Measurements from ENCODE around the gene KRT74. TPM values are rescaled to one million over a fixed set of nuclear protein-coding genes. Genes with fewer than 3 reads are reported as not detected.

Gene KRT74
- total and polyA plus RNA-seq, 10 donors = not detected

- no peaks in the 10 kb centered on the region for H3K9me3 ChIP-seq
- H3K27ac ChIP-seq = no peak overlapping the region
- 73 to 82% (median 79%) methylated on average over 7 of the region's 7 CpGs for WGBS, 5 donors
- no peaks in the 10 kb centered on the region for H3K36me3 ChIP-seq
- peaks cover 0 to 39% (median 4%) of the 10 kb centered on the region in 7 donors for H3K27me3 ChIP-seq (replicated peaks in 1 of 7)
- TF ChIP-seq POLR2A (IDR thresholded peaks at IDR 0.05) (no peak), POLR2AphosphoS5 (IDR thresholded peaks at IDR 0.05) (no peak), CTCF (IDR thresholded peaks at IDR 0.05 in 8 of 11, conservative IDR thresholded peaks at IDR 0.05 in 3 of 11) (no peak)
- H3K4me3 ChIP-seq = no peak overlapping the region
- no peak for DNase-seq
- H3K4me1 ChIP-seq = no peaks in the 10 kb centered on the region
- intact Hi-C loops (cut with DNase I; ENCODE audit: low total_unique reads) = no loop called here
Observed at GRCh38 chr12:52606581-52607218, 33.1 kb upstream of the KRT74 start.

DNA sequence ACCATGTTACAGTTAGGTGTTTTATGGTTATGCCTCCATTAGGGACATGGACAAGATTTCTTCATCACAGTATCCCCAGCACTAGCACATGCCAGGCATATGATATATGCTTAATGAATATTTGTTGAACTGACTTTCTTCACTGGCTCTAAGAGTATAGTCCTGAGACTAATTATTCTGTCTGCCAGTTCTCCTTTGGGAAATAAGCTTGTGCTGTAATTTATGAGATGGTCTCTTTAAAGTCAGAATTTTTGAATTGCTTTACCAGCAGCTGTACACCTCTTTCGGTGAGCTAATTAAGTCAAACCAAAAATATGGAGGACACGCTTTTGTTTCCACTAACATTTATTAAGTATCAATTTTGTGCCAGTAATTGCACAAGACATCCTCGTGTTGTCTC, 32.5 kb upstream of the KRT74 start:
- DNase-seq = no peak
- intact Hi-C loops (cut with DNase I; ENCODE audit: low total_unique reads) = no loop called here
- Histone ChIP-seq H3K4me1 (peaks cover 0 to 5% (median 0%) of the 10 kb centered on the region in 6 donors), H3K27ac (no peak overlapping the region), H3K27me3 (replicated peaks in 1 of 7) (peaks cover 0 to 43% (median 10%) of the 10 kb centered on the region in 7 donors), H3K36me3 (no peaks in the 10 kb centered on the region), H3K4me3 (no peak overlapping the region), H3K9me3 (no peaks in the 10 kb centered on the region)
- TF ChIP-seq POLR2AphosphoS5 (IDR thresholded peaks at IDR 0.05) (no peak), POLR2A (IDR thresholded peaks at IDR 0.05) (no peak), CTCF (IDR thresholded peaks at IDR 0.05 in 8 of 11, conservative IDR thresholded peaks at IDR 0.05 in 3 of 11) (no peak)
- WGBS, 5 donors = 63 to 91% (median 78%) methylated on average over 3 of the region's 3 CpGs

DNA sequence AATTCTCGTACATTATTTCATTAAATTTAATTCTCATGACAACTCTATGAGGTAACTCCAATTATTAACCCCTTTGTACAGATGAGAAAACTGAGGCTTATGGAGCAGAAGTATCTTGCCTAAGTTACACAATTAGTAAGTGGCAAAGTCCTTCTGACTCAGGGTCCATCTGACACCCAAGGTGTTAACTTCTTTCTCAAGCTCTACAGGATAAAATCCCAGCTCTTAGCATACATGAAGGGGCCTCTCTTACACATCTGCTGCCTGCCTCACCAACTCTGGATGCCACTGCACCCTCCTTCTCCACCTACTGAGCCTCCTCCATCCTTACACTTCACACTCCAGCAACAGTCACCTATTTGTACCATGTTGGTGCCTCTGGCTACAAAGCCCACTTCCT, 31.9 kb upstream of the KRT74 start:
- Histone ChIP-seq H3K4me3 (no peak overlapping the region), H3K9me3 (no peaks in the 10 kb centered on the region), H3K4me1 (peaks cover 0 to 6% (median 0%) of the 10 kb centered on the region in 6 donors), H3K27ac (no peak overlapping the region), H3K27me3 (replicated peaks in 1 of 7) (peaks cover 0 to 43% (median 14%) of the 10 kb centered on the region in 7 donors), H3K36me3 (no peaks in the 10 kb centered on the region)
- DNase-seq = no peak
- intact Hi-C loops (cut with DNase I; ENCODE audit: low total_unique reads) = no loop called here
- TF ChIP-seq CTCF (IDR thresholded peaks at IDR 0.05 in 8 of 11, conservative IDR thresholded peaks at IDR 0.05 in 3 of 11) (no peak), POLR2A (IDR thresholded peaks at IDR 0.05) (no peak), POLR2AphosphoS5 (IDR thresholded peaks at IDR 0.05) (no peak)
- 81 to 91% (median 90%) methylated on average over 1 of the region's 1 CpG for WGBS, 5 donors

DNA sequence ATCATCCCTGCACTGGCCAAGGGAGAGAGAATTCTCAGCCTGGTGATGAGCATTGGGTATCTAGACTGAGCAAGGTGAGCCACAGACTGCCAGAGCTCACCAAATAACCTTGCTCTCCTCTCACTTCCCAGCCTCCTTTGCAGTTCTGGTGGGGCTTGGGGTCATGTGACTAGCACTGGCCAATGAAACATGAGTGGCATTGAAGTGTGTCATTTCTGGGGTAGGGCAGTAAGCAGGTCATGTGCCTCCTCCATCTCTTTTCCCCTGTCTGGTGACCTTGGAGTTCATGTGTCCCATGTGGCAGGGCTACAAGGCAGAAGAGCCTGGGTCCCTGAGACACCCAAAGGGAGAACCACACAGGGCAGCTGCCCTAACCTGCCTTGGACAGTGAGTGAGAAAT, 31.2 kb upstream of the KRT74 start:
- DNase-seq = no peak
- peaks cover 0 to 43% (median 14%) of the 10 kb centered on the region in 7 donors for H3K27me3 ChIP-seq (replicated peaks in 1 of 7)
- H3K36me3 ChIP-seq = no peaks in the 10 kb centered on the region
- no peak overlapping the region for H3K27ac ChIP-seq
- H3K9me3 ChIP-seq = no peaks in the 10 kb centered on the region
- H3K4me1 ChIP-seq = peaks cover 0 to 6% (median 0%) of the 10 kb centered on the region in 6 donors
- H3K4me3 ChIP-seq = no peak overlapping the region
- intact Hi-C loops (cut with DNase I; ENCODE audit: low total_unique reads) = no loop called here
- TF ChIP-seq POLR2AphosphoS5 (IDR thresholded peaks at IDR 0.05) (no peak), CTCF (IDR thresholded peaks at IDR 0.05 in 8 of 11, conservative IDR thresholded peaks at IDR 0.05 in 3 of 11) (no peak), POLR2A (IDR thresholded peaks at IDR 0.05) (no peak)
